Measurements from ENCODE around the gene APOL2.

DNA sequence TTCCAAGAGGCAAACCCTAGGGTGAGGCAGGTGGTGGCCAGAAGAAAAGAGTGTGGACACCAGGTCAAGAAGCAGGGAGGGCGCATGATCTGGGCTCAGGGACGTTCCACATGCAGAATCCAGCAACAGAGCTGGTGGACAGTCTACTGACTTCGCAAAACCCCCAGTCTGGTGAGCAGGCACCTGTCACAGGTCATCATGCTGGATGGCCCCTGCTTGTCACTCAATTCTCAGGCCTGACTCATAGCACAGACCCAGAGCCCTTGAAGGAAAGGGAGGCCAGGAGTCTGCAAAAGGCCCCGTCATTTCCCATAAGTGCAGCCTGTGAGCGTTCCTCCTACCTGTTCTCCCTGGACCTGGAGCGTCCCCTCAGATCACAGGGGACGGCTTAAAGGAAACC is 55.9 kb downstream of the APOL2 start:
- TF ChIP-seq, protein P1, sequence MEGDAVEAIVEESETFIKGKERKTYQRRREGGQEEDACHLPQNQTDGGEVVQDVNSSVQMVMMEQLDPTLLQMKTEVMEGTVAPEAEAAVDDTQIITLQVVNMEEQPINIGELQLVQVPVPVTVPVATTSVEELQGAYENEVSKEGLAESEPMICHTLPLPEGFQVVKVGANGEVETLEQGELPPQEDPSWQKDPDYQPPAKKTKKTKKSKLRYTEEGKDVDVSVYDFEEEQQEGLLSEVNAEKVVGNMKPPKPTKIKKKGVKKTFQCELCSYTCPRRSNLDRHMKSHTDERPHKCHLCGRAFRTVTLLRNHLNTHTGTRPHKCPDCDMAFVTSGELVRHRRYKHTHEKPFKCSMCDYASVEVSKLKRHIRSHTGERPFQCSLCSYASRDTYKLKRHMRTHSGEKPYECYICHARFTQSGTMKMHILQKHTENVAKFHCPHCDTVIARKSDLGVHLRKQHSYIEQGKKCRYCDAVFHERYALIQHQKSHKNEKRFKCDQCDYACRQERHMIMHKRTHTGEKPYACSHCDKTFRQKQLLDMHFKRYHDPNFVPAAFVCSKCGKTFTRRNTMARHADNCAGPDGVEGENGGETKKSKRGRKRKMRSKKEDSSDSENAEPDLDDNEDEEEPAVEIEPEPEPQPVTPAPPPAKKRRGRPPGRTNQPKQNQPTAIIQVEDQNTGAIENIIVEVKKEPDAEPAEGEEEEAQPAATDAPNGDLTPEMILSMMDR (IDR thresholded peaks at IDR 0.05): no peak
- no peak for TF ChIP-seq POLR2A (IDR thresholded peaks at IDR 0.05)
